ENCODE results near the gene SGCG.

DNA sequence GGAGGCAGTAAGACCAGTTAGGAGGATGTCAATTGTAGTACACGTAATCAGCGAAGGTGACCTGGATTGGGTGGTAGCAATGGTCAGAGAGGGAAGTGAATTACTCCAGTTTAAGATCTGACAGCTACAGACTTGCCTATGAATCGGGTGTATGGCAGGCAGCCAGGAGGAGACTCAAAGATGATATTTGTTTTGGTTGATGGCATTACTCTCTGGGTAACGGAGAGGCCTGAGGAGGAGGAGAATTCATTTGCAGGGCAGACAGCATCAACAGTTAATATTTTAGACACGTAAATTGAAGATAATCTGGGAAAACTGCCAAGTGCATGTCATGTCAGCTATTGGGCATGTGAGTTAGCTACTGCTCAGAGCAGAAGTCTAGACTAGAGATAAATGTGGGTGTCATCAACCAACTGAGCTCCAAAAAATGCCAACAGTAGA lies 109.2 kb downstream of the SGCG start:
- TF ChIP-seq YY1 (IDR thresholded peaks at IDR 0.05; ENCODE audit: insufficient read depth, insufficient read length): no peak
- TF ChIP-seq ZNF274 (IDR thresholded peaks at IDR 0.05; ENCODE audit: low read depth, low read length): no peak
- no peak for TF ChIP-seq SUZ12 (IDR thresholded peaks at IDR 0.05; ENCODE audit: extremely low read depth, insufficient read depth, insufficient read length)

All from NT2/D1 (cell line).